Measurements from ENCODE around the gene MYL12B.
"Not testable (repeated sequence)": the region's sequence is repeated elsewhere in the genome, so short reads cannot be mapped to it uniquely, and the experiment has no call there.

MYL12B gene

GRCh38 chr18:3306391-3306790 is 44.5 kb downstream of the MYL12B start:
- H3K27ac ChIP-seq = no peak overlapping the region
- no peak for TF ChIP-seq ZFX (IDR thresholded peaks at IDR 0.05; ENCODE audit: borderline replicate concordance)
- TF ChIP-seq CTCF (IDR thresholded peaks at IDR 0.05) = no peak

GRCh38 chr18:3313685-3314084 is 51.8 kb downstream of the MYL12B start:
- H3K27ac ChIP-seq = no peak overlapping the region
- no peak for TF ChIP-seq CTCF (IDR thresholded peaks at IDR 0.05)
- TF ChIP-seq ZFX (IDR thresholded peaks at IDR 0.05; ENCODE audit: borderline replicate concordance) = no peak

- H3K27ac ChIP-seq = not testable (repeated sequence)
These were observed 53.4 kb downstream of the MYL12B start for GRCh38 chr18:3315344-3315743.

- no peak for TF ChIP-seq ZFX (IDR thresholded peaks at IDR 0.05; ENCODE audit: borderline replicate concordance)
- no peak for TF ChIP-seq CTCF (IDR thresholded peaks at IDR 0.05)
- H3K27ac ChIP-seq = no peak overlapping the region
These were observed 57.5 kb downstream of the MYL12B start for GRCh38 chr18:3319399-3319798.

- TF ChIP-seq ZFX (IDR thresholded peaks at IDR 0.05; ENCODE audit: borderline replicate concordance) (no peak), CTCF (IDR thresholded peaks at IDR 0.05) (no peak)
- no peak overlapping the region for H3K27ac ChIP-seq
These were observed 58.0 kb downstream of the MYL12B start for GRCh38 chr18:3319894-3320454.

DNA sequence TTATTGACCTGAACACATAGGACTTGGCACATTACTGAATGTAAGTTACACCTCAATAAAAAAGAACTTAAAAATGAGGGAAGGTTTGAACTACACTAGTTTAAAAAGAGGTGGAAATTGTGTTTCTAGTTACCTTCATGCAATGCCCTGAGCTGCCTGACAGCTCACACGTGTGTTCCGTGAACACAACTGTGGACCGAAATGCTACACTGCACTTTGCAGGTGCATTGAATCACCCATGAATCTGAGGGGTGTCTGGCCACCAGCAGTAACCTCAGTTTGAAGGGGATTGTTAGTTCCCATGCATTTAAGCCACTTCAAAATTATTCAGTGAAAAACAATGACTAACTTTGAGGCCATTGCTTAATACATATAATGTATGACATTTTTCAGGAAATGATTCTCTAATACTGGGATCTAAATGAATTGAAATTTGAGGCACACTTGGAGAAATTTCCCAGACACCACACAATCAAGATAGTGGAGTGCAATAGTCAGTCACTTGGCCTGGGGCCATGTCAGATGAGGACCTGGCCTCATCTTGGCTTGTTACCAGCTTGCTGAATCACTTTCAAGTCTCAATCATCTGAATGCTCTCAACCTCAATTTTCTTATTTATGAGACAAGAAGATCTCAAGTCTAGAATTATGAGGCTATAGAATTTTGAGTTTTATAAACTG is 59.3 kb downstream of the MYL12B start:
- no peak overlapping the region for H3K27ac ChIP-seq
- no peak for TF ChIP-seq ZFX (IDR thresholded peaks at IDR 0.05; ENCODE audit: borderline replicate concordance)
- TF ChIP-seq CTCF (IDR thresholded peaks at IDR 0.05) = no peak

DNA sequence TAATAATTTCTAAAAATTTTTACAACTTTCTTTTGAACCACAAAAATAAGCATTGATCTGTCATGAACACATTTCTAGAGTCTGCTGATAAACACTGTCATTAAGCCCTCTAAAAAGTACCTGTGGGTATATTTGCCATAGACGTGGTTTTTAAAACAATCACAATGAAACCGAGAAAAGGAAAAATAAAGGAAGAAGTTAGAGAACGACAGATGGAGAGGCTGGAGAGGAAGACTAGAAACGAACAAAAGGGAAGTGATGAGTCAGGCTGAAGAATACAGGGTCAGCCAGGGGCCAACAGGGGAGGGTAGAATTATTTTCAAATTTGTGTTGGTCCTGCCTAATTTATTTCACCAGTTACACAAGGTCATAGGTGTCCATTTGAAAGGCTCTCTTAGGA is 62.0 kb downstream of the MYL12B start:
- no peak overlapping the region for H3K27ac ChIP-seq
- TF ChIP-seq ZFX (IDR thresholded peaks at IDR 0.05; ENCODE audit: borderline replicate concordance) (no peak), CTCF (IDR thresholded peaks at IDR 0.05) (no peak)

Measured in 22Rv1 (cell line).